ENCODE results near the gene BCL2L12. TPM values are rescaled to one million over a fixed set of nuclear protein-coding genes. Genes with fewer than 3 reads are reported as not detected.
A peak's percentile ranks its signal among the peaks of the same experiment; 100 is the strongest.

The BCL2L12 gene
- total and polyA plus RNA-seq, 9 donors: 6.7 to 21.0 (median 15.6) TPM

DNA sequence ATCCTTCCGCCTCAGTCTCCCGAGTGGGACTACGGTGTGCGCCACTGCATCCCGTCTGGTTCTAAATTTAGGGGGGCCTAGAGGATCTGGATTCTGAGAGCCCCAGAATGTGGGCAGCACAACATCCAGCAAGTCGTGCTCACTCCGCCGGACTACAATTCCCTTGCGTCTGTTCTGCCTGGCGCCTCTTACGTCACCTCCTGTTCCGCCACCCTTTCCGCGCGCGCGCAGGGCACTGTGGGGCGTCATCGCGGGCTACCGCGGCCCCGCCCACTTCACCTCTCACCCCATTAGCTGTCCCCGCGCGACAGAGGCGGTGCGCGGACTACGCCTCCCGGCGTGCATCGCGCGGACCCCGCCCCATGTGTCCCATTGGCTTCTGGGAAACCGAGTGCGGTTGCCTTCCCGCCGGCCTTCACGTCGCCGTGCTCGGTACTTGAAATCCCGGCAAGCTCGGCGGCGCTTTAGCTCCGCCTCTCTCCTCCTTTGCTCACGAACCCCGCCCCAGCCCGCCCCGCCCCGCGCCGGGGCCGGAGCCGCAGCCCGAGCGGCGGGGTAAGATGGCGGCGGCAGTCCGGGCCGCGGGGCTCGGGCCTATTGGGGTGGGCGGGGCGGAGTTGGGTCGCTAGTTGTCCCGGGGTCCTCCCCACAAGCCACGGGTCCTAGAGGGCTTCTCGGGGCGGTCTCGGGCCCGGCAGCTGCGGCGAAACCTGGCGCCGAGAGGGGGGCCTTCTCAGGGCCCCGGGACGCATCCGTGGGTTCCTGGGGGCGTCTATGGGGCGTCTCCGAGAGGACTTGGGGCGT is 23.8 kb upstream of the BCL2L12 start, which contains the start of gene SCAF1:
Gene SCAF1 (plus strand): TSS at position 522 of the 804 bp plus-strand sequence. CDS start 2,818 bp downstream, outside the sequence.
- Histone ChIP-seq H3K4me1 (ENCODE audit: insufficient read depth) (peaks cover 12% of the 10 kb centered on the region), H3K27ac (peak within 1 kb of the TSS; percentile 98 to 100), H3K9me3 (no peaks in the 10 kb centered on the region), H3K27me3 (no peaks in the 10 kb centered on the region), H3K4me3 (peak within 1 kb of the TSS; percentile 93), H3K36me3 (no peaks in the 10 kb centered on the region)
- TF ChIP-seq, protein P1, sequence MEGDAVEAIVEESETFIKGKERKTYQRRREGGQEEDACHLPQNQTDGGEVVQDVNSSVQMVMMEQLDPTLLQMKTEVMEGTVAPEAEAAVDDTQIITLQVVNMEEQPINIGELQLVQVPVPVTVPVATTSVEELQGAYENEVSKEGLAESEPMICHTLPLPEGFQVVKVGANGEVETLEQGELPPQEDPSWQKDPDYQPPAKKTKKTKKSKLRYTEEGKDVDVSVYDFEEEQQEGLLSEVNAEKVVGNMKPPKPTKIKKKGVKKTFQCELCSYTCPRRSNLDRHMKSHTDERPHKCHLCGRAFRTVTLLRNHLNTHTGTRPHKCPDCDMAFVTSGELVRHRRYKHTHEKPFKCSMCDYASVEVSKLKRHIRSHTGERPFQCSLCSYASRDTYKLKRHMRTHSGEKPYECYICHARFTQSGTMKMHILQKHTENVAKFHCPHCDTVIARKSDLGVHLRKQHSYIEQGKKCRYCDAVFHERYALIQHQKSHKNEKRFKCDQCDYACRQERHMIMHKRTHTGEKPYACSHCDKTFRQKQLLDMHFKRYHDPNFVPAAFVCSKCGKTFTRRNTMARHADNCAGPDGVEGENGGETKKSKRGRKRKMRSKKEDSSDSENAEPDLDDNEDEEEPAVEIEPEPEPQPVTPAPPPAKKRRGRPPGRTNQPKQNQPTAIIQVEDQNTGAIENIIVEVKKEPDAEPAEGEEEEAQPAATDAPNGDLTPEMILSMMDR (IDR thresholded peaks at IDR 0.05): no peak
- peak; percentile 98 for TF ChIP-seq EP300 (IDR thresholded peaks at IDR 0.05)
- peak; percentile 93 for TF ChIP-seq POLR2A (IDR thresholded peaks at IDR 0.05)
- intact Hi-C loops (cut with DNase I): loop anchor here in 1 of 4 donors (2.0 to 5.0 kb wide), 2 partner anchors 23 to 35 kb away; partner anchors contain the start of genes BCL2L12, IRF3 and PRMT1
- 0 to 1% (median 1%) methylated on average over 50 to 87 of the region's 87 CpGs for WGBS, 3 donors
- DNase-seq: peak; percentile 99 to 100 (median 99)

DNA sequence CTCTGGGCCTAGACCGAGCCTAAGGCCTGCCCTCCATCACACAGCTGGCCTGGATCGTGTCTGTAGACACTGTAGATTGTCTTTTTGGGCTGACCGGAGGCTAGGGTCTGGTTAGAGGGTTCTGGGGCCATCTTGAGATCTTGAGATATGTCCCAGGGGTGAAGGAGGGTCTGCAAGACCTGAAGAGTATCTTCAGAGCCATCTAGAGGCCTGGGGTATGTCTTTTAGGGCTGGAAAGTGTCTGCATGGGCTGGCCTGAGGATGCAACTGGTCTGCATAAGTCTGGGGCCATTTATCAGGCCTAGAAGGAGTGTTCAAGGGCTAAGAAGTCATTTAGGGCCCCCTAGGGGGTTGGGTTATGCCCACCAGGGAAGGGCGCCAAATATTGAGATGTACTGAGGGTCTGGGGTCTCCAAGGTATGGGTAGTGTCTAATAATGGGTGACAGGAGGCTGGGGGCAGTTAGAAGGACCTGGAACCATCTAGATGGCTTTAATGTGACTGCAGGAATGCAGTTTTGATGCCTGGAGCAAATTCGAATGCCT is 23.2 kb upstream of the BCL2L12 start:
- no peak for TF ChIP-seq EP300 (IDR thresholded peaks at IDR 0.05)
- TF ChIP-seq, protein P1 (IDR thresholded peaks at IDR 0.05): no peak
- no peaks in the 10 kb centered on the region for H3K36me3 ChIP-seq
- 1 to 4% (median 3%) methylated on average over 5 of the region's 5 CpGs for WGBS, 3 donors
- H3K27ac ChIP-seq: peak overlapping the region; percentile 90 to 98
- intact Hi-C loops (cut with DNase I): loop anchor here in 1 of 4 donors (2.0 to 5.0 kb wide), 2 partner anchors 22 to 35 kb away; partner anchors contain the start of genes BCL2L12, IRF3 and PRMT1
- H3K4me1 ChIP-seq (ENCODE audit: insufficient read depth): peaks cover 12% of the 10 kb centered on the region
- peak overlapping the region; percentile 93 for H3K4me3 ChIP-seq
- H3K9me3 ChIP-seq: no peaks in the 10 kb centered on the region
- no peaks in the 10 kb centered on the region for H3K27me3 ChIP-seq
- peak in 1 of 5 donors; percentile 52 for DNase-seq

DNA sequence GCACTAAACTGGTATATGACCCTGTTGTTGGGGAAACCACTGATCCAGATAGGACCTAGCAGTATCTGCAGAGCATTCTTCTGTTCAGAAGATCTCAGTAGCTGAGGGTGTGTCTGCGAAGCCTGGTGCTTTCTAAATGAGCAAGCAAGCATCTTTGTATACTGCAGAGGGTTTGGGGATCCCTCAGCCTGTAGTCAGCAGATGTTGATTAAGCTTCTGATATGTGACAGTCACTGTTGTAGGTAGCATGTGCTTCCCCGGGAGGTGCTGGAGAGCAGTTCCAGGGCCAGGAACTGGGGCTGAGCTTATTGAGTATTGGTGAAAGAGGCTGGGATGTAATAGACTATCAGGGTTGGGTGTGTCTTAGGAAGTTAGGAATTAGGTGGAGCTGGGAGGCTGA is 22.3 kb upstream of the BCL2L12 start:
- intact Hi-C loops (cut with DNase I): loop anchor here in 1 of 4 donors (2.0 to 5.0 kb wide), 2 partner anchors 21 to 34 kb away; partner anchors contain the start of genes BCL2L12, IRF3 and PRMT1
- Histone ChIP-seq H3K4me3 (no peak overlapping the region), H3K27ac (no peak overlapping the region), H3K27me3 (no peaks in the 10 kb centered on the region), H3K9me3 (no peaks in the 10 kb centered on the region), H3K4me1 (ENCODE audit: insufficient read depth) (peaks cover 7% of the 10 kb centered on the region), H3K36me3 (no peaks in the 10 kb centered on the region)
- 68 to 80% (median 72%) methylated on average over 2 of the region's 2 CpGs for WGBS, 3 donors
- DNase-seq: no peak
- TF ChIP-seq POLR2A (IDR thresholded peaks at IDR 0.05): no peak
- no peak for TF ChIP-seq EP300 (IDR thresholded peaks at IDR 0.05)
- TF ChIP-seq, protein P1 (IDR thresholded peaks at IDR 0.05): no peak

DNA sequence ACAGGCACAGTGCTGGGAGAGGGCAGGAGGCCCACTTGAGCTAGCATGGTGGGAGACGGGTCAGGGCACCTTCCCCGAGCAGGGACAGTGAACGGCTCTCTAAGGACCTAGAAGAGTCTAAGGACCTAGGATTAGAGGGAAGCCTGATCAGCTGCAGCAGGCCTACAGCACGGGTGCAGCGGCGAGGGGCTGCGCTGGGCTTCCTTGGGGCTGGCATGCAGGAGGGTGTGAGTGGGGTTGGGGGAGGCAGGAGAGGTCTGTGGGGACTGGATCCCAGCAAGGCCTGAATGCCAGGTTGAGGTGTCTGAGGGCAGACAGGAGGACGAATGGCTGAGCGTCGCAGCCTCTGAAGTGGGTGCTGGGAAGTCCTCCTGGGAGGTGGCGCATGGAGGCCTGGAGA is 20.1 kb upstream of the BCL2L12 start:
- 86 to 89% (median 87%) methylated on average over 11 of the region's 11 CpGs for WGBS, 3 donors
- DNase-seq: no peak
- Histone ChIP-seq H3K36me3 (no peaks in the 10 kb centered on the region), H3K27ac (no peak overlapping the region), H3K4me1 (ENCODE audit: insufficient read depth) (peaks cover 5% of the 10 kb centered on the region), H3K27me3 (no peaks in the 10 kb centered on the region), H3K4me3 (no peak overlapping the region), H3K9me3 (no peaks in the 10 kb centered on the region)
- TF ChIP-seq, protein P1 (IDR thresholded peaks at IDR 0.05): no peak
- TF ChIP-seq EP300 (IDR thresholded peaks at IDR 0.05): no peak
- no peak for TF ChIP-seq POLR2A (IDR thresholded peaks at IDR 0.05)
- intact Hi-C loops (cut with DNase I): no loop called here

All from ovary (tissue), 9 donors.